ENCODE data around the gene S100A16. TPM values are rescaled to one million over a fixed set of nuclear protein-coding genes. Genes with fewer than 3 reads are reported as not detected.

S100A16 gene
- total RNA-seq, 1 experiment from 2014 or later: 196 TPM

- TF ChIP-seq CEBPB (IDR thresholded peaks at IDR 0.05; ENCODE audit: low read depth) (no peak), ELF1 (IDR thresholded peaks at IDR 0.05; ENCODE audit: borderline replicate concordance, low read depth) (no peak), ZFX (IDR thresholded peaks at IDR 0.05) (no peak), CBX3 (IDR thresholded peaks at IDR 0.05; ENCODE audit: low read depth) (no peak)
These were observed 14.2 kb upstream of the S100A16 start, which contains the start of gene S100A13 (continued) for GRCh38 chr1:153626904-153627714.

- TF ChIP-seq POLR2A (IDR thresholded peaks at IDR 0.05; ENCODE audit: borderline replicate concordance, extremely low read depth, insufficient read depth, insufficient read length) (no peak), SRF (IDR thresholded peaks at IDR 0.05; ENCODE audit: low read depth) (no peak), EZH2phosphoT487 (IDR thresholded peaks at IDR 0.05; ENCODE audit: borderline replicate concordance) (no peak), ATF3 (IDR thresholded peaks at IDR 0.05) (no peak), FOSL1 (IDR thresholded peaks at IDR 0.05; ENCODE audit: low read depth) (no peak), REST (IDR thresholded peaks at IDR 0.05; ENCODE audit: low read depth) (no peak), EZH2 (IDR thresholded peaks at IDR 0.05) (no peak), EGR1 (IDR thresholded peaks at IDR 0.05; ENCODE audit: low read depth) (no peak), SIN3A (IDR thresholded peaks at IDR 0.05; ENCODE audit: low read depth) (no peak), JUND (IDR thresholded peaks at IDR 0.05) (no peak), POLR2AphosphoS5 (IDR thresholded peaks at IDR 0.05; ENCODE audit: low read depth, low read length) (no peak; the same call in 1 of the 2 replicates), CEBPB (IDR thresholded peaks at IDR 0.05; ENCODE audit: low read depth) (no peak), ZFX (IDR thresholded peaks at IDR 0.05) (no peak)
- ATAC-seq (no peak), DNase-seq (ENCODE audit: low read depth, low spot score) (no peak)
- peak overlapping the region; percentile 89 for H3K27ac ChIP-seq (ENCODE audit: low read depth, low read length)
- peaks cover 18 to 33% of the 10 kb centered on the region in 2 experiments for H3K4me1 ChIP-seq (ENCODE audit: control insufficient read depth in 1 of 2, insufficient read depth in 2 of 2, low read length in 2 of 2)
- no peak overlapping the region for H2AFZ ChIP-seq (ENCODE audit: low read depth, low read length, poor library complexity, severe bottlenecking)
- no peaks in the 10 kb centered on the region for H3K9me3 ChIP-seq (ENCODE audit: control insufficient read depth in 1 of 2, insufficient read depth in 1 of 2, low read depth in 1 of 2, low read length in 2 of 2)
- ChIA-PET POLR2A (interaction anchor here (1.1 to 10.5 kb wide), 15 partner anchors 11 to 360 kb away, joined by 3 to 172 read pairs (median 6); partner anchors contain the start of genes RAB13, S100A14, S100A16 and S100A5), CTCF (interaction anchor here (0.9 to 5.7 kb wide), 6 partner anchors 11 to 115 kb away, joined by 3 to 76 read pairs (median 8); partner anchors contain the start of genes S100A14 and S100A16), RAD21 (ENCODE audit: low non-redundant PET in 1 of 2, low total read pairs in 2 of 2, uncharacterized antibody in 2 of 2, unreplicated experiment in 2 of 2) (interaction anchor here (1.4 to 1.9 kb wide), 5 partner anchors 9 to 59 kb away, joined by 4 to 9 read pairs (median 6); partner anchors contain the start of gene S100A14 (in 1 of the 2))
- no peaks in the 10 kb centered on the region for H3K9me2 ChIP-seq (ENCODE audit: insufficient read depth)
- peaks cover 15% of the 10 kb centered on the region; the same call in 1 of the 2 replicates for H3K79me2 ChIP-seq (ENCODE audit: insufficient read depth, low read length)
- H3K27me3 ChIP-seq (ENCODE audit: insufficient read depth, low read length): no peaks in the 10 kb centered on the region
- peaks cover 2 to 9% of the 10 kb centered on the region in 2 experiments; a peak in 2 of 4 replicates for H3K36me3 ChIP-seq (ENCODE audit: control insufficient read depth in 1 of 2, insufficient read depth in 2 of 2, low read length in 2 of 2)
- H4K20me1 ChIP-seq (ENCODE audit: insufficient read depth): no peaks in the 10 kb centered on the region
- H3K4me3 ChIP-seq (replicated peaks in 1 of 2; ENCODE audit: low read depth in 1 of 2, low read length in 2 of 2): peak overlapping the region; percentile 65 to 72
- BruUV-seq (replicated peaks): no TSS peak
- peak overlapping the region; percentile 85 for H3K9ac ChIP-seq (ENCODE audit: low read length)
- peak overlapping the region; percentile 92 for H3K4me2 ChIP-seq (ENCODE audit: low read length)
- intact Hi-C loops (cut with micrococcal nuclease): loop anchor here (5.0 kb wide), 1 partner anchor 274 kb away; no protein-coding TSS in a partner anchor
These were observed 13.6 kb upstream of the S100A16 start for GRCh38 chr1:153626477-153626903.

Measured in HCT116 (cell line).